ENCODE data around the gene KMT2C. TPM values are rescaled to one million over a fixed set of nuclear protein-coding genes. Genes with fewer than 3 reads are reported as not detected.
"Not testable (repeated sequence)": the region's sequence is repeated elsewhere in the genome, so short reads cannot be mapped to it uniquely, and the experiment has no call there.

KMT2C gene
- total RNA-seq, 2 donors from 2014 or later = 70.0 to 110 TPM

DNA sequence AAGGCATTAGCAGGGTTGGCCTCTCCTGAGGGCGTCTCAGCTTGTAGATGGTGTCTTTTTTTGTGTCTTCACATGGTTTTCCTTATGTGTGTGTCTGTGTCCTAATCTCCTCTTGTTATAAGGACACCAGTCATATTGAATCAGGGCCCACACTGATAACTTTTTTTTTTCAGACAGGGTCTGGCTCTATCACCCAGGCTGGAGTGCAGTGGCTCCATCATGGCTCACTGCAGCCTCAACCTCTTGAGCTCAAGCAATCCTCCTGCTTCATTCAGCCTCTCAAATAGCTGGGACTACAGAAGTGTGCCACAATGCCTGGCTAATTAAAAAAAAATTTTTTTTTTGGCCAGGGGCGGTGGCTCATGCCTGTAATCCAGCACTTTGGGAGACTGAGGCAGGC lies 41.3 kb upstream of the KMT2C start:
- no peak for ATAC-seq (ENCODE audit: insufficient number of reproducible peaks, low FRiP score, low read depth)
- H3K36me3 ChIP-seq = no peaks in the 10 kb centered on the region

GRCh38 chr7:152476551-152476950 lies 40.7 kb upstream of the KMT2C start:
- DNase-seq (ENCODE audit: low spot score) (no peak), ATAC-seq (ENCODE audit: insufficient number of reproducible peaks, low FRiP score, low read depth) (no peak)
- Histone ChIP-seq H3K4me1 (ENCODE audit: control insufficient read depth in 1 of 2, low read depth in 2 of 2) (no peaks in the 10 kb centered on the region), H3K4me3 (no peak overlapping the region), H3K27ac (no peak overlapping the region), H3K9me3 (no peaks in the 10 kb centered on the region), H3K36me3 (no peaks in the 10 kb centered on the region), H3K27me3 (replicated peaks; ENCODE audit: insufficient read depth) (no peaks in the 10 kb centered on the region)
- TF ChIP-seq, protein P1, sequence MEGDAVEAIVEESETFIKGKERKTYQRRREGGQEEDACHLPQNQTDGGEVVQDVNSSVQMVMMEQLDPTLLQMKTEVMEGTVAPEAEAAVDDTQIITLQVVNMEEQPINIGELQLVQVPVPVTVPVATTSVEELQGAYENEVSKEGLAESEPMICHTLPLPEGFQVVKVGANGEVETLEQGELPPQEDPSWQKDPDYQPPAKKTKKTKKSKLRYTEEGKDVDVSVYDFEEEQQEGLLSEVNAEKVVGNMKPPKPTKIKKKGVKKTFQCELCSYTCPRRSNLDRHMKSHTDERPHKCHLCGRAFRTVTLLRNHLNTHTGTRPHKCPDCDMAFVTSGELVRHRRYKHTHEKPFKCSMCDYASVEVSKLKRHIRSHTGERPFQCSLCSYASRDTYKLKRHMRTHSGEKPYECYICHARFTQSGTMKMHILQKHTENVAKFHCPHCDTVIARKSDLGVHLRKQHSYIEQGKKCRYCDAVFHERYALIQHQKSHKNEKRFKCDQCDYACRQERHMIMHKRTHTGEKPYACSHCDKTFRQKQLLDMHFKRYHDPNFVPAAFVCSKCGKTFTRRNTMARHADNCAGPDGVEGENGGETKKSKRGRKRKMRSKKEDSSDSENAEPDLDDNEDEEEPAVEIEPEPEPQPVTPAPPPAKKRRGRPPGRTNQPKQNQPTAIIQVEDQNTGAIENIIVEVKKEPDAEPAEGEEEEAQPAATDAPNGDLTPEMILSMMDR (IDR thresholded peaks at IDR 0.05) = no peak

More for the DNA sequence above, 41.3 kb upstream of the KMT2C start:
- no peaks in the 10 kb centered on the region for H3K9me3 ChIP-seq
- H3K27me3 ChIP-seq (replicated peaks; ENCODE audit: insufficient read depth) = no peaks in the 10 kb centered on the region
- no peak overlapping the region for H3K4me3 ChIP-seq
- H3K27ac ChIP-seq = no peak overlapping the region
- TF ChIP-seq, protein P1 (IDR thresholded peaks at IDR 0.05) = no peak
- no peak for DNase-seq (ENCODE audit: low spot score)
- H3K4me1 ChIP-seq (ENCODE audit: control insufficient read depth in 1 of 2, low read depth in 2 of 2) = no peaks in the 10 kb centered on the region

DNA sequence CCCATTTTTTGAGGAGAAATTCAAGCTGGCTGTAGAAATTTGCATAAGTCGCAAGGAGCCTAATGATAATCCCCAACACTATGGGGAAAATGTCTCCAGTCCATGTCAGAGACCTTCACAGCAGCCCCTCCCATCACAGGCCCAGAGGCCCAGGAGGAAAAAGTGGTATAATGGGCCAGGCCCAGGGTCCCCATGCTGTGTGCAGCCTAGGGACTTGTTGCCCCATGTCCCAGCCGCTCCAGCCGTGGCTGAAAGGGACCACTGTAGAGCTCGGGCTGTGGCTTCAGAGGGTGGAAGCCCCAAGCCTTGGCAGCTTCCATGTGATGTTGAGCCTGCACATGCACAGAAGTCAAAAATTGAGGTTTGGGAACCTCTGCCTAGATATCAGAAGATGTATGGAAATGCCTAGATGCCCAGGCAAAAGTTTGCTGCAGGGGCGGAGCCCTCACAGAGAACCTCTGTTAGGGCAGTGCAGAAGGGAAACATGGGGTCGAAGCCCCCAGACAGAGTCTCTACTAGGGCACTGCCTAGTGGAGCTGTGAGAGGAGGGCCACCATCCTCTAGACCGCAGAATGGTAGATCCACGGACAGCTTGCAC lies 35.3 kb upstream of the KMT2C start:
- H3K36me3 ChIP-seq; H3K27ac ChIP-seq; H3K9me3 ChIP-seq; DNase-seq (ENCODE audit: low spot score); ATAC-seq (ENCODE audit: insufficient number of reproducible peaks, low FRiP score, low read depth); H3K4me1 ChIP-seq (ENCODE audit: control insufficient read depth in 1 of 2, low read depth in 2 of 2); H3K27me3 ChIP-seq (replicated peaks; ENCODE audit: insufficient read depth); H3K4me3 ChIP-seq: not testable (repeated sequence)

DNA sequence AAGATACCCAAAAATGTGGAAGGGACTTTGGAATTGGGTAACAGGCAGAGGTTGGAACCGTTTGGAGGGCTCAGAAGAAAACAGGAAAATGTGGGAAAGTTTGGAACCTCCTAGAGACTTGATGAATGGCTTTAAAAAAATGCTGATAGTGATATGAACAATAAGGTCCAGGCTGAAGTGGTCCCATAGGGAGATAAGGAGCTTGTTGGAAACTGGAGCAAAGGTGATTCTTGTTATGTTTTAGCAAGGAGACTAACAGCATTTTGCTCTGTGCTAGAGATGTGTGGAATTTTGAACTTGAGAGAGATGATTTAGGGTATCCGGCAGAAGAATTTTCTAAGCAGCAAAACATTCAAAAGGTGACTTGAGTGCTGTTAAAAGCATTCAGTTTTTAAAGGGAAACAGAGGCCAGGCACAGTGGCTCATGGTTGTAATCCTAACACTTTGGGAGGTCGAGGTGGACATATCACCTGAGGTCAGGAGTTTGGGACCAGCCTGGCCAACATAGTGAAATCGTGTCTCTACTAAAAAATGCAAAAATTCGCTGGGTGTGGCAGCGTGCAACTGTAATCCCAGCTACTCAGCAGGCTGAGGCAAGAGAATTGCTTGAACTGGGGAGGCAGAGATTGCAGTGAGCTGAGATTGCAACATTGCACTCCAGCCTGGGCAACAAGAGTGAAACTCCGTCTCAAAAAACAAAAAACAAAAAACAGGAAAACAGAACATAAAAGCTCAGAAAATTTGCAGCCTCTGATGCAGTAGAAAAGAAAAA lies 34.6 kb upstream of the KMT2C start:
- not testable (repeated sequence) for ATAC-seq (ENCODE audit: insufficient number of reproducible peaks, low FRiP score, low read depth); H3K27me3 ChIP-seq (replicated peaks; ENCODE audit: insufficient read depth); H3K27ac ChIP-seq; H3K36me3 ChIP-seq; H3K9me3 ChIP-seq; H3K4me3 ChIP-seq; H3K4me1 ChIP-seq (ENCODE audit: control insufficient read depth in 1 of 2, low read depth in 2 of 2); DNase-seq (ENCODE audit: low spot score)

DNA sequence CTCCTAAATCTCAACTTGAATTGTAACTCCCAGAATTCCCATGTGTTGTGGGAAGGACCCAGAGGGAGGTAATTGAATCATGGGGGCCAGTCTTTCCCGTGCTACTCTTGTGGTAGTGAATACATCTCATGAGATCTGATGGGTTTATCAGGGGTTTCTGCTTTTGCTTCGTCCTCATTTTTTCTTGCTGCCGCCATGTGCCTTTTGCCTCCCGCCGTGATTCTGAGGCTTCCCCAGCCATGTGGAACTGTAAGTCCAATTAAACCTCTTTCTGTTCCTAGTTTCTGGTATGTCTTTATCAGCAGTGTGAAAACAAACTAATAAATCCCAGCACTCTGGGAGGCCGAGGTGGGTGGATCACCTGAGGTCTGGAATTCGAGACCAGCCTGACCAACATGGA lies 33.8 kb upstream of the KMT2C start:
- not testable (repeated sequence) for ATAC-seq (ENCODE audit: insufficient number of reproducible peaks, low FRiP score, low read depth)

DNA sequence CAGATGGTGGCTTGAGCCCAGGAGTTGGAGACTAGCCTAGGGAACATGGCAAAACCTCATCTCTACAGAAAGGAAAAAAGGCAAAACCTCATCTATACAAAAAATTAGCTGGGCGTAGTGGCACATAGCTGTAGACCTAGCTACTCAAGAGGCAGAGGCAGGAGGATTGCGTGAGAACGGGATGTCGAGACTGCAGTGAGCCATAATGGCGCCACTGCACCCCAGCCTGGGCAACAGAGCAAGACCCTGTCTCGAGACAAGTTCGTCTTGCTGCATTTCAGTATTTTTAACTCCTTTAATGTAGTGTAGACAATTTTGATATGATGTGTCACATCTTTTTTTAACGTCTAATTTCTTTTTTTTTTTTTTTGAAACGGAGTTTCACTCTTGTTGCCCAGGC lies 31.4 kb upstream of the KMT2C start:
- Histone ChIP-seq H3K9me3 (no peaks in the 10 kb centered on the region), H3K4me1 (ENCODE audit: control insufficient read depth in 1 of 2, low read depth in 2 of 2) (peaks cover 11 to 14% of the 10 kb centered on the region in 2 donors), H3K27me3 (replicated peaks; ENCODE audit: insufficient read depth) (no peaks in the 10 kb centered on the region), H3K27ac (no peak overlapping the region), H3K4me3 (no peak overlapping the region), H3K36me3 (no peaks in the 10 kb centered on the region)
- DNase-seq (ENCODE audit: low spot score) (no peak), ATAC-seq (ENCODE audit: insufficient number of reproducible peaks, low FRiP score, low read depth) (no peak)
- TF ChIP-seq, protein P1 (IDR thresholded peaks at IDR 0.05) = no peak

More for the DNA sequence above, 33.8 kb upstream of the KMT2C start:
- not testable (repeated sequence) for DNase-seq (ENCODE audit: low spot score); H3K9me3 ChIP-seq; H3K4me1 ChIP-seq (ENCODE audit: control insufficient read depth in 1 of 2, low read depth in 2 of 2); H3K27ac ChIP-seq; H3K27me3 ChIP-seq (replicated peaks; ENCODE audit: insufficient read depth); H3K36me3 ChIP-seq; H3K4me3 ChIP-seq
